SK-N-SH (cell line): Measurements from ENCODE around the gene ZDBF2. TPM values are rescaled to one million over a fixed set of nuclear protein-coding genes. Genes with fewer than 3 reads are reported as not detected.

Source experiments
- CTCF ChIA-PET: fragments of 300-600, 350-600 bp; formaldehyde crosslinking; extraction: SDS; loops from one replicate; lab custom pipeline; 2021; lab: Yijun Ruan, JAX
- POLR2A ChIA-PET: fragments of 350-600 bp; sonication (Branson Sonifier 250); formaldehyde crosslinking; extraction: SDS; loops from one replicate; lab custom pipeline; 2020; ENCODE audit warnings: antibody characterized with exemption, inconsistent platforms; lab: Yijun Ruan, JAX
- DNase-seq: peaks from one replicate; pipeline ENCODE4 v3.0.0; 2012
- H2AFZ ChIP-seq: fragments of 200-600 bp; sonication (generic); 2 replicates; pipeline ENCODE4 v1.8.1; 2016; ENCODE audit warnings: antibody characterized with exemption, mild to moderate bottlenecking, low read depth
- H3F3A ChIP-seq: fragments of 200-600 bp; sonication (generic); replicated peaks from 2 replicates; pipeline ENCODE3; 2016; ENCODE audit warnings: antibody characterized with exemption, mild to moderate bottlenecking; ENCODE audit not compliant: insufficient read depth
- H3K27ac ChIP-seq, 2 experiments: fragments of 200-500 bp in 1 of 2; fragments of 200-600 bp in 1 of 2; sonication (Bioruptor generic) in 1 of 2; sonication (generic), shearing (Covaris generic) in 1 of 2; 2 replicates each; pipeline versions ENCODE4 v1.5.1 to v1.6.1; 2014 to 2016; ENCODE audit warnings: low read depth in 2 of 2, inconsistent platforms in 1 of 2, low read length in 1 of 2, mild to moderate bottlenecking in 1 of 2, mixed read lengths in 1 of 2
- H3K27me3 ChIP-seq: fragments of 200-600 bp; sonication (generic), shearing (Covaris generic); 2 replicates; pipeline ENCODE4 v1.6.1; 2016; ENCODE audit warnings: mixed run types; ENCODE audit not compliant: insufficient read depth
- H3K36me3 ChIP-seq, 2 experiments: fragments of 200-500 bp in 1 of 2; fragments of 200-600 bp in 1 of 2; sonication (Bioruptor generic) in 1 of 2; sonication (generic) in 1 of 2; replicated peaks in 1 of 2; 2 replicates each; pipeline versions ENCODE3 to v1.5.1; 2014 to 2016; ENCODE audit warnings: low read length in 1 of 2, mild to moderate bottlenecking in 1 of 2; ENCODE audit not compliant: insufficient read depth in 2 of 2, control insufficient read depth in 1 of 2
- H3K4me1 ChIP-seq, 2 experiments: fragments of 200-500 bp in 1 of 2; fragments of 200-600 bp in 1 of 2; sonication (Bioruptor generic) in 1 of 2; sonication (generic), shearing (Covaris generic) in 1 of 2; 2 replicates each; pipeline versions ENCODE4 v1.5.1 to v1.6.1; 2014 to 2016; ENCODE audit warnings: low read depth in 1 of 2, low read length in 1 of 2, mixed run types in 1 of 2; ENCODE audit not compliant: insufficient read depth in 2 of 2, control insufficient read depth in 1 of 2
- H3K4me2 ChIP-seq: fragments of 200-600 bp; sonication (generic), shearing (Covaris generic); 2 replicates; pipeline ENCODE4 v1.6.1; 2017; ENCODE audit warnings: mixed run types
- H3K4me3 ChIP-seq, 2 experiments: fragments of 200-500 bp in 1 of 2; fragments of 200-600 bp in 1 of 2; sonication (Bioruptor generic) in 1 of 2; sonication (generic), shearing (Covaris generic) in 1 of 2; 2 replicates each; pipeline versions ENCODE4 v1.5.1 to v1.8.1; 2014 to 2016; ENCODE audit warnings: low read depth in 2 of 2, inconsistent platforms in 1 of 2, low read length in 1 of 2, mild to moderate bottlenecking in 1 of 2, mixed read lengths in 1 of 2, moderate library complexity in 1 of 2
- H3K79me2 ChIP-seq: fragments of 200-600 bp; sonication (generic); 2 replicates; pipeline ENCODE4 v1.8.1; 2017; ENCODE audit warnings: mild to moderate bottlenecking; ENCODE audit not compliant: insufficient read depth
- H3K9ac ChIP-seq: fragments of 200-600 bp; sonication (generic); 2 replicates; pipeline ENCODE4 v1.6.1; 2017; ENCODE audit warnings: mixed run types
- H3K9me2 ChIP-seq: fragments of 200-600 bp; sonication (generic); 2 replicates; pipeline ENCODE4 v1.6.1; 2017; ENCODE audit warnings: mixed run types
- H3K9me3 ChIP-seq: fragments of 200-600 bp; sonication (generic); 2 replicates; pipeline ENCODE4 v1.6.1; 2017; ENCODE audit warnings: mixed run types, mild to moderate bottlenecking, moderate library complexity
- H4K20me1 ChIP-seq: fragments of 200-600 bp; sonication (generic); 2 replicates; pipeline ENCODE4 v1.6.1; 2017; ENCODE audit warnings: mild to moderate bottlenecking, mixed run types; ENCODE audit not compliant: insufficient read depth
- EZH2phosphoT487 ChIP-seq: fragments of 200-600 bp; sonication (generic); IDR thresholded peaks from 2 replicates; pipeline ENCODE4 v1.6.1; 2017; ENCODE audit warnings: low read depth, mixed run types, mild to moderate bottlenecking, antibody characterized with exemption, moderate library complexity, borderline replicate concordance
- FOXJ3 ChIP-seq: sonication (generic); formaldehyde crosslinking; IDR thresholded peaks from 2 replicates; pipeline ENCODE4 v1.5.1; 2020; ENCODE audit warnings: mild to moderate bottlenecking, missing genetic modification reagents
- GABPA ChIP-seq: IDR thresholded peaks from 2 replicates; pipeline ENCODE4 v1.4.0; 2012; ENCODE audit warnings: low read depth, mild to moderate bottlenecking
- NFIC ChIP-seq: IDR thresholded peaks from 2 replicates; pipeline ENCODE4 v1.4.0; 2012; ENCODE audit warnings: borderline replicate concordance
- RFX5 ChIP-seq: IDR thresholded peaks from 2 replicates; pipeline ENCODE4 v1.6.1; 2012; ENCODE audit warnings: mild to moderate bottlenecking, improper control_type of control experiment, low read length
- SMC3 ChIP-seq: IDR thresholded peaks from 2 replicates; pipeline ENCODE4 v1.6.1; 2012; ENCODE audit warnings: low read depth, low read length, improper control_type of control experiment
- TCF12 ChIP-seq: IDR thresholded peaks from 2 replicates; pipeline ENCODE4 v1.4.0; 2012
- TEAD4 ChIP-seq: IDR thresholded peaks from 2 replicates; pipeline ENCODE4 v1.4.0; 2012; ENCODE audit warnings: mild to moderate bottlenecking, borderline replicate concordance; ENCODE audit not compliant: insufficient read depth
- polyA plus RNA-seq, 3 experiments: library from polyadenylated mRNA; depleted of rRNA; stranded (reverse); fragments of >200 nt; gene quantifications; 2 replicates each; pipeline ENCODE4 v1.2.3, GENCODE V29; 2012
- TF ChIP-seq, protein P1 (sequence below): IDR thresholded peaks from 2 replicates; pipeline ENCODE4 v1.4.0; 2012; ENCODE audit warnings: low read depth, borderline replicate concordance
- TF ChIP-seq, protein P2 (sequence below): IDR thresholded peaks from 2 replicates; pipeline ENCODE4 v1.6.1; 2012; ENCODE audit warnings: mild to moderate bottlenecking, low read depth, low read length, moderate library complexity
- TF ChIP-seq, protein P3 (sequence below): fragments of 150-350 bp; IDR thresholded peaks from 2 replicates; pipeline ENCODE4 v1.6.1; 2016; ENCODE audit warnings: mild to moderate bottlenecking, low read depth, low read length
- TF ChIP-seq, protein P4 (sequence below): IDR thresholded peaks from 2 replicates; pipeline ENCODE4 v1.4.0; 2012; ENCODE audit warnings: low read depth, borderline replicate concordance

Gene ZDBF2
- polyA plus RNA-seq, 1 of the 3 experiments (the other 2 are of a cell fraction): 1.4 TPM

DNA sequence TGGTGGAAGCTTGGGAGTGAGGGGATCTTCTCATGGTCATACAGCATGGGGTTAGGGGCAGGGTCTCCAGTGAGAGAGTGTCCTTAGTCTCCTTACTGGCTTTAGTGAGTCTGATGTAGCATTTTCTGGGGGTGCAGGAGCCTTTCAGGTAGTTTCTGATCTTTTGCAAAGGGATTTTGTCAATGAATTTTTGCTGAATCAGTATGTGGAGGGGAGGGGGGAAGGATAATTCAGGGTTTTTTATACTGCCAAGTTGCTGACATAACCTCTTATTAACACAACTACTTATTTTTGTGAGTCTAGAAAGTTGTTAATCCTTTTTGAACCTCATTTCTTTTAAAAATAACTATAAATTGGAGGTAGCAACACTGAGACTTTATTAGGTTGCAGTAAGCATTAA is 35.3 kb upstream of the ZDBF2 start:
- no peak overlapping the region for H3K27ac ChIP-seq
- H3F3A ChIP-seq: no peaks in the 10 kb centered on the region
- TF ChIP-seq, protein P1, sequence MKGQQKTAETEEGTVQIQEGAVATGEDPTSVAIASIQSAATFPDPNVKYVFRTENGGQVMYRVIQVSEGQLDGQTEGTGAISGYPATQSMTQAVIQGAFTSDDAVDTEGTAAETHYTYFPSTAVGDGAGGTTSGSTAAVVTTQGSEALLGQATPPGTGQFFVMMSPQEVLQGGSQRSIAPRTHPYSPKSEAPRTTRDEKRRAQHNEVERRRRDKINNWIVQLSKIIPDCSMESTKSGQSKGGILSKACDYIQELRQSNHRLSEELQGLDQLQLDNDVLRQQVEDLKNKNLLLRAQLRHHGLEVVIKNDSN: no peak
- TF ChIP-seq, protein P2, sequence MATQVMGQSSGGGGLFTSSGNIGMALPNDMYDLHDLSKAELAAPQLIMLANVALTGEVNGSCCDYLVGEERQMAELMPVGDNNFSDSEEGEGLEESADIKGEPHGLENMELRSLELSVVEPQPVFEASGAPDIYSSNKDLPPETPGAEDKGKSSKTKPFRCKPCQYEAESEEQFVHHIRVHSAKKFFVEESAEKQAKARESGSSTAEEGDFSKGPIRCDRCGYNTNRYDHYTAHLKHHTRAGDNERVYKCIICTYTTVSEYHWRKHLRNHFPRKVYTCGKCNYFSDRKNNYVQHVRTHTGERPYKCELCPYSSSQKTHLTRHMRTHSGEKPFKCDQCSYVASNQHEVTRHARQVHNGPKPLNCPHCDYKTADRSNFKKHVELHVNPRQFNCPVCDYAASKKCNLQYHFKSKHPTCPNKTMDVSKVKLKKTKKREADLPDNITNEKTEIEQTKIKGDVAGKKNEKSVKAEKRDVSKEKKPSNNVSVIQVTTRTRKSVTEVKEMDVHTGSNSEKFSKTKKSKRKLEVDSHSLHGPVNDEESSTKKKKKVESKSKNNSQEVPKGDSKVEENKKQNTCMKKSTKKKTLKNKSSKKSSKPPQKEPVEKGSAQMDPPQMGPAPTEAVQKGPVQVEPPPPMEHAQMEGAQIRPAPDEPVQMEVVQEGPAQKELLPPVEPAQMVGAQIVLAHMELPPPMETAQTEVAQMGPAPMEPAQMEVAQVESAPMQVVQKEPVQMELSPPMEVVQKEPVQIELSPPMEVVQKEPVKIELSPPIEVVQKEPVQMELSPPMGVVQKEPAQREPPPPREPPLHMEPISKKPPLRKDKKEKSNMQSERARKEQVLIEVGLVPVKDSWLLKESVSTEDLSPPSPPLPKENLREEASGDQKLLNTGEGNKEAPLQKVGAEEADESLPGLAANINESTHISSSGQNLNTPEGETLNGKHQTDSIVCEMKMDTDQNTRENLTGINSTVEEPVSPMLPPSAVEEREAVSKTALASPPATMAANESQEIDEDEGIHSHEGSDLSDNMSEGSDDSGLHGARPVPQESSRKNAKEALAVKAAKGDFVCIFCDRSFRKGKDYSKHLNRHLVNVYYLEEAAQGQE: no peak
- TF ChIP-seq NFIC (no peak), GABPA (no peak), SMC3 (no peak), EZH2phosphoT487 (no peak), RFX5 (no peak), TCF12 (no peak), FOXJ3 (CRISPR knock-in tag) (no peak), TEAD4 (no peak)
- TF ChIP-seq, protein P3, sequence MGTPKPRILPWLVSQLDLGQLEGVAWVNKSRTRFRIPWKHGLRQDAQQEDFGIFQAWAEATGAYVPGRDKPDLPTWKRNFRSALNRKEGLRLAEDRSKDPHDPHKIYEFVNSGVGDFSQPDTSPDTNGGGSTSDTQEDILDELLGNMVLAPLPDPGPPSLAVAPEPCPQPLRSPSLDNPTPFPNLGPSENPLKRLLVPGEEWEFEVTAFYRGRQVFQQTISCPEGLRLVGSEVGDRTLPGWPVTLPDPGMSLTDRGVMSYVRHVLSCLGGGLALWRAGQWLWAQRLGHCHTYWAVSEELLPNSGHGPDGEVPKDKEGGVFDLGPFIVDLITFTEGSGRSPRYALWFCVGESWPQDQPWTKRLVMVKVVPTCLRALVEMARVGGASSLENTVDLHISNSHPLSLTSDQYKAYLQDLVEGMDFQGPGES: no peak
- TF ChIP-seq, protein P4, sequence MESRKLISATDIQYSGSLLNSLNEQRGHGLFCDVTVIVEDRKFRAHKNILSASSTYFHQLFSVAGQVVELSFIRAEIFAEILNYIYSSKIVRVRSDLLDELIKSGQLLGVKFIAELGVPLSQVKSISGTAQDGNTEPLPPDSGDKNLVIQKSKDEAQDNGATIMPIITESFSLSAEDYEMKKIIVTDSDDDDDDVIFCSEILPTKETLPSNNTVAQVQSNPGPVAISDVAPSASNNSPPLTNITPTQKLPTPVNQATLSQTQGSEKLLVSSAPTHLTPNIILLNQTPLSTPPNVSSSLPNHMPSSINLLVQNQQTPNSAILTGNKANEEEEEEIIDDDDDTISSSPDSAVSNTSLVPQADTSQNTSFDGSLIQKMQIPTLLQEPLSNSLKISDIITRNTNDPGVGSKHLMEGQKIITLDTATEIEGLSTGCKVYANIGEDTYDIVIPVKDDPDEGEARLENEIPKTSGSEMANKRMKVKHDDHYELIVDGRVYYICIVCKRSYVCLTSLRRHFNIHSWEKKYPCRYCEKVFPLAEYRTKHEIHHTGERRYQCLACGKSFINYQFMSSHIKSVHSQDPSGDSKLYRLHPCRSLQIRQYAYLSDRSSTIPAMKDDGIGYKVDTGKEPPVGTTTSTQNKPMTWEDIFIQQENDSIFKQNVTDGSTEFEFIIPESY: no peak
- H2AFZ ChIP-seq: no peak overlapping the region
- H3K9me3 ChIP-seq: no peaks in the 10 kb centered on the region
- no peak overlapping the region for H3K4me2 ChIP-seq
- POLR2A ChIA-PET: no interaction called here
- H3K4me1 ChIP-seq: no peaks in the 10 kb centered on the region
- H3K36me3 ChIP-seq: no peaks in the 10 kb centered on the region
- no peaks in the 10 kb centered on the region for H3K9me2 ChIP-seq
- H3K79me2 ChIP-seq: no peaks in the 10 kb centered on the region
- H3K9ac ChIP-seq: no peak overlapping the region
- CTCF ChIA-PET: no interaction called here
- no peak overlapping the region for H3K4me3 ChIP-seq
- no peaks in the 10 kb centered on the region for H3K27me3 ChIP-seq
- H4K20me1 ChIP-seq: no peaks in the 10 kb centered on the region
- no peak for DNase-seq
